Neural progenitor cell (in vitro differentiated cells): ENCODE measurements around the gene CLN5. TPM values are rescaled to one million over a fixed set of nuclear protein-coding genes. Genes with fewer than 3 reads are reported as not detected.

Experiments used
- DNase-seq: peaks from one replicate; pipeline ENCODE4 v3.0.0-alpha.2; 2016; ENCODE audit warnings: low spot score
- H2AFZ ChIP-seq: fragments of 200-600 bp; sonication (generic); replicated peaks from 2 replicates; pipeline ENCODE4 v1.6.1; 2016; ENCODE audit warnings: antibody characterized with exemption
- H3F3A ChIP-seq: fragments of 200-600 bp; sonication (generic); 2 replicates; pipeline ENCODE4 v1.6.1; 2016; ENCODE audit warnings: antibody characterized with exemption, low read depth
- H3K27ac ChIP-seq: fragments of 200-600 bp; sonication (generic); 2 replicates; pipeline ENCODE4 v1.5.1; 2016; ENCODE audit warnings: mild to moderate bottlenecking
- H3K27me3 ChIP-seq: fragments of 200-600 bp; sonication (generic); 2 replicates; pipeline ENCODE4 v1.6.1; 2016; ENCODE audit warnings: mild to moderate bottlenecking, moderate library complexity
- H3K36me3 ChIP-seq: fragments of 200-600 bp; sonication (generic); 2 replicates; pipeline ENCODE4 v1.5.1; 2016
- H3K4me1 ChIP-seq: fragments of 200-600 bp; sonication (generic); 2 replicates; pipeline ENCODE4 v1.6.1; 2016; ENCODE audit warnings: mixed run types
- H3K4me2 ChIP-seq: fragments of 200-600 bp; sonication (generic); 2 replicates; pipeline ENCODE4 v1.6.1; 2016
- H3K4me3 ChIP-seq: fragments of 200-600 bp; sonication (generic); 2 replicates; pipeline ENCODE4 v1.5.1; 2016
- H3K79me2 ChIP-seq: fragments of 200-600 bp; sonication (generic); 2 replicates; pipeline ENCODE4 v1.6.1; 2016; ENCODE audit warnings: low read depth
- H3K9ac ChIP-seq: fragments of 200-600 bp; sonication (generic); 2 replicates; pipeline ENCODE4 v1.6.1; 2016
- H3K9me3 ChIP-seq: fragments of 200-600 bp; sonication (generic); 2 replicates; pipeline ENCODE4 v1.5.1; 2016; ENCODE audit warnings: low read depth
- H4K20me1 ChIP-seq: fragments of 200-600 bp; sonication (generic); 2 replicates; pipeline ENCODE4 v1.6.1; 2016; ENCODE audit warnings: low read depth
- H3K27ac Mint-ChIP-seq: 3 replicates; pipeline ENCODE4 v1.8.0; 2021; ENCODE audit warnings: mixed read lengths
- H3K27me3 Mint-ChIP-seq: 2 replicates; pipeline ENCODE4 v1.8.0; 2022; ENCODE audit warnings: low read depth, mild to moderate bottlenecking, inconsistent platforms, moderate library complexity, mixed read lengths; ENCODE audit not compliant: insufficient read depth
- H3K36me3 Mint-ChIP-seq: 3 replicates; pipeline ENCODE4 v1.8.0; 2021; ENCODE audit warnings: mixed read lengths
- H3K4me1 Mint-ChIP-seq: 3 replicates; pipeline ENCODE4 v1.8.0; 2021; ENCODE audit warnings: mixed read lengths
- H3K4me3 Mint-ChIP-seq: 3 replicates; pipeline ENCODE4 v1.8.0; 2021; ENCODE audit warnings: mild to moderate bottlenecking, moderate library complexity, mixed read lengths
- H3K9me3 Mint-ChIP-seq: 3 replicates; pipeline ENCODE4 v1.8.0; 2020; ENCODE audit warnings: mixed read lengths
- EZH2 ChIP-seq: fragments of 200-600 bp; sonication (generic); IDR thresholded peaks from 2 replicates; pipeline ENCODE4 v1.6.1; 2017; ENCODE audit warnings: antibody characterized with exemption, mild to moderate bottlenecking, moderate library complexity
- EZH2phosphoT487 ChIP-seq: fragments of 200-600 bp; sonication (generic); IDR thresholded peaks from 2 replicates; pipeline ENCODE4 v1.6.1; 2017; ENCODE audit warnings: antibody characterized with exemption
- total RNA-seq: library from RNA; depleted of rRNA; stranded (reverse); fragments of >200 nt; gene quantifications from 2 replicates; pipeline ENCODE4 v1.2.3, GENCODE V29; 2015; ENCODE audit warnings: low replicate concordance
- TF ChIP-seq, protein P1 (sequence below): fragments of 200-600 bp; sonication (generic); IDR thresholded peaks from 2 replicates; pipeline ENCODE4 v1.5.1; 2017; ENCODE audit warnings: antibody characterized with exemption, mild to moderate bottlenecking

The CLN5 gene
- total RNA-seq, 1 donor from 2014 or later = 28.5 TPM

DNA sequence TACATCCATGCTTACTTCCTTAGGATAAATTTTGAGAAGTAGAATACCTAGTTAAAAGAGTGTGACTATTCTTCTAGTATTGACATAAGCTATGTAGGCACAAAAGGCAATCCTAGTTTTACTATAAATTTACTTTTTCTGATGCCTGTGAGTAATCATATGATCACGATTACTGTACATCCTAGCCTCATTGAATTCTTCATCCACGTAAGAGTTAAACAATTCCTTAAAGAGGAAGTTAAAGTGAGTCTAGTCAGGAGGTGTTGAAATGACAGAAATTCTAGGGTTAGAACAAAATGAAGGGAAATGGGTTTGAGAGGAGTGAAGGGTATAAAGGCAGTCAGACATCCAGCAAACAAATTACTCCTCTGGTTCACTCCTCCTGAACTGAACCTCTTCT is 43.7 kb upstream of the CLN5 start, which contains the start of gene ACOD1:
Gene ACOD1 (plus strand): TSS at position 363 of the 400 bp plus-strand sequence. CDS start 48 bp downstream, outside the sequence.
- Histone ChIP-seq H3K4me1 (no peaks in the 10 kb centered on the region), H4K20me1 (no peaks in the 10 kb centered on the region), H3K36me3 (no peaks in the 10 kb centered on the region), H3K9ac (no peak within 1 kb of the TSS), H3K27me3 (no peaks in the 10 kb centered on the region), H3K4me3 (no peak within 1 kb of the TSS), H2AFZ (no peak within 1 kb of the TSS), H3F3A (no peaks in the 10 kb centered on the region), H3K4me2 (no peak within 1 kb of the TSS), H3K9me3 (no peaks in the 10 kb centered on the region), H3K79me2 (no peaks in the 10 kb centered on the region), H3K27ac (no peak within 1 kb of the TSS)
- Mint-ChIP-seq H3K36me3 (no peaks in the 10 kb centered on the region), H3K27ac (no peak within 1 kb of the TSS), H3K4me1 (no peaks in the 10 kb centered on the region), H3K4me3 (no peak within 1 kb of the TSS), H3K9me3 (no peaks in the 10 kb centered on the region), H3K27me3 (peaks cover 2% of the 10 kb centered on the region)
- TF ChIP-seq, protein P1, sequence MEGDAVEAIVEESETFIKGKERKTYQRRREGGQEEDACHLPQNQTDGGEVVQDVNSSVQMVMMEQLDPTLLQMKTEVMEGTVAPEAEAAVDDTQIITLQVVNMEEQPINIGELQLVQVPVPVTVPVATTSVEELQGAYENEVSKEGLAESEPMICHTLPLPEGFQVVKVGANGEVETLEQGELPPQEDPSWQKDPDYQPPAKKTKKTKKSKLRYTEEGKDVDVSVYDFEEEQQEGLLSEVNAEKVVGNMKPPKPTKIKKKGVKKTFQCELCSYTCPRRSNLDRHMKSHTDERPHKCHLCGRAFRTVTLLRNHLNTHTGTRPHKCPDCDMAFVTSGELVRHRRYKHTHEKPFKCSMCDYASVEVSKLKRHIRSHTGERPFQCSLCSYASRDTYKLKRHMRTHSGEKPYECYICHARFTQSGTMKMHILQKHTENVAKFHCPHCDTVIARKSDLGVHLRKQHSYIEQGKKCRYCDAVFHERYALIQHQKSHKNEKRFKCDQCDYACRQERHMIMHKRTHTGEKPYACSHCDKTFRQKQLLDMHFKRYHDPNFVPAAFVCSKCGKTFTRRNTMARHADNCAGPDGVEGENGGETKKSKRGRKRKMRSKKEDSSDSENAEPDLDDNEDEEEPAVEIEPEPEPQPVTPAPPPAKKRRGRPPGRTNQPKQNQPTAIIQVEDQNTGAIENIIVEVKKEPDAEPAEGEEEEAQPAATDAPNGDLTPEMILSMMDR = no peak
- TF ChIP-seq EZH2phosphoT487 = no peak
- TF ChIP-seq EZH2 = no peak
- DNase-seq = no peak

- no peak for DNase-seq
- H3K36me3 Mint-ChIP-seq = no peaks in the 10 kb centered on the region
- Histone ChIP-seq H3K4me1 (no peaks in the 10 kb centered on the region), H4K20me1 (no peaks in the 10 kb centered on the region), H3K4me2 (no peak overlapping the region), H3K79me2 (no peaks in the 10 kb centered on the region), H2AFZ (no peak overlapping the region), H3K27ac (no peak overlapping the region), H3K4me3 (no peak overlapping the region), H3K9ac (no peak overlapping the region), H3K27me3 (no peaks in the 10 kb centered on the region), H3K9me3 (no peaks in the 10 kb centered on the region), H3F3A (no peaks in the 10 kb centered on the region), H3K36me3 (no peaks in the 10 kb centered on the region)
- H3K27me3 Mint-ChIP-seq = peaks cover 2% of the 10 kb centered on the region
- H3K9me3 Mint-ChIP-seq = no peaks in the 10 kb centered on the region
- no peaks in the 10 kb centered on the region for H3K4me1 Mint-ChIP-seq
- H3K27ac Mint-ChIP-seq = no peak overlapping the region
- no peak overlapping the region for H3K4me3 Mint-ChIP-seq
- TF ChIP-seq EZH2 (no peak), EZH2phosphoT487 (no peak)
- TF ChIP-seq, protein P1 = no peak
These were observed 41.8 kb upstream of the CLN5 start for GRCh38 chr13:76950101-76950500.

DNA sequence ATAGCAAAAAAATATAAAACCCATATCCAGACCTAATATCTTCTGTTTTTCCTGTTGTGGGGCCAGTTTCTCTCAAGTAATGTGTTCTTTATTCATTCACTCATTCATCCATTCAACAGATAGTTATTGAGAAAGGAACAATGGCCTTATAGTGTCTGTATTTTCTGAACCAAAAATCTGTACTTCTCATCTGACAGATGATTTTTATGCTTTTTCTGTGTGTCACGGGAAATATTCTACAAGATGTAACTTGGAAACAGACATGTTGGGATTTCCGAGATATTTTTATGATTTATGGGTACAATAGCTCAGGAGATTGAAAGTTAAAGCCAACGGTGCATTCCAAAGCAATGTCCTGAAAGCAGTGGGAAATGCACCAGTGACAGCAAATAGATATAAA is 37.9 kb upstream of the CLN5 start:
- Mint-ChIP-seq H3K36me3 (no peaks in the 10 kb centered on the region), H3K4me3 (no peak overlapping the region), H3K4me1 (no peaks in the 10 kb centered on the region), H3K9me3 (peaks cover 7% of the 10 kb centered on the region), H3K27ac (no peak overlapping the region), H3K27me3 (peaks cover 2% of the 10 kb centered on the region)
- Histone ChIP-seq H2AFZ (no peak overlapping the region), H3F3A (no peaks in the 10 kb centered on the region), H3K9ac (no peak overlapping the region), H3K4me2 (no peak overlapping the region), H3K4me3 (no peak overlapping the region), H3K36me3 (no peaks in the 10 kb centered on the region), H3K4me1 (no peaks in the 10 kb centered on the region), H3K27ac (no peak overlapping the region), H4K20me1 (no peaks in the 10 kb centered on the region), H3K79me2 (no peaks in the 10 kb centered on the region), H3K9me3 (no peaks in the 10 kb centered on the region), H3K27me3 (no peaks in the 10 kb centered on the region)
- TF ChIP-seq, protein P1 = no peak
- TF ChIP-seq EZH2 = no peak
- no peak for DNase-seq
